GM12878 (cell line): ENCODE measurements around the gene PORCN. TPM values are rescaled to one million over a fixed set of nuclear protein-coding genes. Genes with fewer than 3 reads are reported as not detected.

Experiments
- CHD2 ChIP-seq: IDR thresholded peaks from 2 replicates; pipeline ENCODE4 v1.6.1; 2011; ENCODE audit warnings: low read depth, low read length, improper control_type of control experiment, borderline replicate concordance
- JUND ChIP-seq: IDR thresholded peaks from 2 replicates; pipeline ENCODE4 v1.6.1; 2012; ENCODE audit warnings: low read depth, mild to moderate bottlenecking, low read length, improper control_type of control experiment, moderate library complexity
- STAT3 ChIP-seq: IDR thresholded peaks from 2 replicates; pipeline ENCODE4 v1.6.1; 2011; ENCODE audit warnings: low read depth, low read length, improper control_type of control experiment
- polyA plus RNA-seq, 11 experiments: library from polyadenylated mRNA; depleted of rRNA in 4 of 11; unstranded in 6 of 11; stranded (reverse) in 5 of 11; fragments of >200 nt; fragmentation: Nextera tagmentation in 4 of 11; fragmentation: Illumina TruSeq in 1 of 11; extraction: Ambion mirVana in 4 of 11; extraction: Trizol in 1 of 11; gene quantifications; 1 replicate in 1 of 11; 2 replicates in 10 of 11; pipeline versions ENCODE4 v1.2.1 to v1.2.3, GENCODE V29; 2011 to 2016; ENCODE audit warnings: inconsistent platforms in 2 of 11, missing spikeins in 2 of 11, low read depth in 1 of 11
- total RNA-seq, 4 experiments: library from RNA; depleted of rRNA in 3 of 4; stranded (reverse); fragments of >200 nt in 3 of 4; fragmentation: Illumina TruSeq in 1 of 4; extraction: Trizol in 1 of 4; gene quantifications; 2 replicates each; pipeline versions ENCODE4 v1.2.1 to v1.2.3, GENCODE V29; 2013 to 2021
- TF ChIP-seq, protein P1 (sequence below): fragments of 150-350 bp; IDR thresholded peaks from 2 replicates; pipeline ENCODE4 v1.6.1; 2016; ENCODE audit warnings: low read depth, low read length
- TF ChIP-seq, protein P2 (sequence below): IDR thresholded peaks from 2 replicates; pipeline ENCODE4 v1.6.1; 2011; ENCODE audit warnings: mild to moderate bottlenecking, low read depth, low read length, moderate library complexity; ENCODE audit not compliant: insufficient replicate concordance
- TF ChIP-seq, protein P3 (sequence below): fragments of 450-650 bp; IDR thresholded peaks from 2 replicates; pipeline ENCODE4 v1.6.1; 2018; ENCODE audit warnings: borderline replicate concordance, mild to moderate bottlenecking; ENCODE audit not compliant: partially characterized antibody
- TF ChIP-seq, protein P4 (sequence below): IDR thresholded peaks from 2 replicates; pipeline ENCODE4 v1.6.1; 2012; ENCODE audit warnings: low read depth, low read length, improper control_type of control experiment

PORCN gene
- total and polyA plus RNA-seq, 10 of the 15 experiments (the other 5 are each of a cell fraction or from before 2014, with no cell fraction given), result 0.27 to 21.0 (median 14.1) TPM

DNA sequence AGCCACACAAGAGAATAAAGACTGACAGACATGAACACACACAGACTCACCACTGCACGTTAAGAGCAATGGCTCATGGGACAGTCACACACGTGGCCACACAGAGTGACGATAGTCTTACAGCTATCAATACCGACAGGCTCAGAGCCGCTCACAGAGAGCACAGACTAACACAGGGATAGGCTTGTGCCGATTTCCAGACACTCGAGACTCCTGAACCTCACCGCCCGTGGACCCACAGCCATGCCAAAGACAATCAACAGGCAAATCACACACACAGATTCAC is 38.0 kb upstream of the PORCN start (continued):
- TF ChIP-seq, protein P1, sequence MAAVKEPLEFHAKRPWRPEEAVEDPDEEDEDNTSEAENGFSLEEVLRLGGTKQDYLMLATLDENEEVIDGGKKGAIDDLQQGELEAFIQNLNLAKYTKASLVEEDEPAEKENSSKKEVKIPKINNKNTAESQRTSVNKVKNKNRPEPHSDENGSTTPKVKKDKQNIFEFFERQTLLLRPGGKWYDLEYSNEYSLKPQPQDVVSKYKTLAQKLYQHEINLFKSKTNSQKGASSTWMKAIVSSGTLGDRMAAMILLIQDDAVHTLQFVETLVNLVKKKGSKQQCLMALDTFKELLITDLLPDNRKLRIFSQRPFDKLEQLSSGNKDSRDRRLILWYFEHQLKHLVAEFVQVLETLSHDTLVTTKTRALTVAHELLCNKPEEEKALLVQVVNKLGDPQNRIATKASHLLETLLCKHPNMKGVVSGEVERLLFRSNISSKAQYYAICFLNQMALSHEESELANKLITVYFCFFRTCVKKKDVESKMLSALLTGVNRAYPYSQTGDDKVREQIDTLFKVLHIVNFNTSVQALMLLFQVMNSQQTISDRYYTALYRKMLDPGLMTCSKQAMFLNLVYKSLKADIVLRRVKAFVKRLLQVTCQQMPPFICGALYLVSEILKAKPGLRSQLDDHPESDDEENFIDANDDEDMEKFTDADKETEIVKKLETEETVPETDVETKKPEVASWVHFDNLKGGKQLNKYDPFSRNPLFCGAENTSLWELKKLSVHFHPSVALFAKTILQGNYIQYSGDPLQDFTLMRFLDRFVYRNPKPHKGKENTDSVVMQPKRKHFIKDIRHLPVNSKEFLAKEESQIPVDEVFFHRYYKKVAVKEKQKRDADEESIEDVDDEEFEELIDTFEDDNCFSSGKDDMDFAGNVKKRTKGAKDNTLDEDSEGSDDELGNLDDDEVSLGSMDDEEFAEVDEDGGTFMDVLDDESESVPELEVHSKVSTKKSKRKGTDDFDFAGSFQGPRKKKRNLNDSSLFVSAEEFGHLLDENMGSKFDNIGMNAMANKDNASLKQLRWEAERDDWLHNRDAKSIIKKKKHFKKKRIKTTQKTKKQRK, result no peak
- TF ChIP-seq, protein P2, sequence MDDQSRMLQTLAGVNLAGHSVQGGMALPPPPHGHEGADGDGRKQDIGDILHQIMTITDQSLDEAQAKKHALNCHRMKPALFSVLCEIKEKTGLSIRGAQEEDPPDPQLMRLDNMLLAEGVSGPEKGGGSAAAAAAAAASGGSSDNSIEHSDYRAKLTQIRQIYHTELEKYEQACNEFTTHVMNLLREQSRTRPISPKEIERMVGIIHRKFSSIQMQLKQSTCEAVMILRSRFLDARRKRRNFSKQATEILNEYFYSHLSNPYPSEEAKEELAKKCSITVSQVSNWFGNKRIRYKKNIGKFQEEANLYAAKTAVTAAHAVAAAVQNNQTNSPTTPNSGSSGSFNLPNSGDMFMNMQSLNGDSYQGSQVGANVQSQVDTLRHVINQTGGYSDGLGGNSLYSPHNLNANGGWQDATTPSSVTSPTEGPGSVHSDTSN, result no peak
- no peak for TF ChIP-seq CHD2
- no peak for TF ChIP-seq JUND
- TF ChIP-seq, protein P3, sequence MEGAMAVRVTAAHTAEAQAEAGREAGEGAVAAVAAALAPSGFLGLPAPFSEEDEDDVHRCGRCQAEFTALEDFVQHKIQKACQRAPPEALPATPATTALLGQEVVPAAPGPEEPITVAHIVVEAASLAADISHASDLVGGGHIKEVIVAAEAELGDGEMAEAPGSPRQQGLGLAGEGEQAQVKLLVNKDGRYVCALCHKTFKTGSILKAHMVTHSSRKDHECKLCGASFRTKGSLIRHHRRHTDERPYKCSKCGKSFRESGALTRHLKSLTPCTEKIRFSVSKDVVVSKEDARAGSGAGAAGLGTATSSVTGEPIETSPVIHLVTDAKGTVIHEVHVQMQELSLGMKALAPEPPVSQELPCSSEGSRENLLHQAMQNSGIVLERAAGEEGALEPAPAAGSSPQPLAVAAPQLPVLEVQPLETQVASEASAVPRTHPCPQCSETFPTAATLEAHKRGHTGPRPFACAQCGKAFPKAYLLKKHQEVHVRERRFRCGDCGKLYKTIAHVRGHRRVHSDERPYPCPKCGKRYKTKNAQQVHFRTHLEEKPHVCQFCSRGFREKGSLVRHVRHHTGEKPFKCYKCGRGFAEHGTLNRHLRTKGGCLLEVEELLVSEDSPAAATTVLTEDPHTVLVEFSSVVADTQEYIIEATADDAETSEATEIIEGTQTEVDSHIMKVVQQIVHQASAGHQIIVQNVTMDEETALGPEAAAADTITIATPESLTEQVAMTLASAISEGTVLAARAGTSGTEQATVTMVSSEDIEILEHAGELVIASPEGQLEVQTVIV, result no peak
- no peak for TF ChIP-seq STAT3
- TF ChIP-seq, protein P4, sequence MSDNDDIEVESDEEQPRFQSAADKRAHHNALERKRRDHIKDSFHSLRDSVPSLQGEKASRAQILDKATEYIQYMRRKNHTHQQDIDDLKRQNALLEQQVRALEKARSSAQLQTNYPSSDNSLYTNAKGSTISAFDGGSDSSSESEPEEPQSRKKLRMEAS, result no peak
